GM21447 (cell line): ENCODE results near the gene PRKN.
A peak's percentile ranks its signal among the peaks of the same experiment; 100 is the strongest.

Experiments used
- ATAC-seq: cut with Tn5 transposase; IDR thresholded peaks from one replicate; pipeline ENCODE4 v1.9.1; 2021; ENCODE audit not compliant: unreplicated experiment

PRKN gene

DNA sequence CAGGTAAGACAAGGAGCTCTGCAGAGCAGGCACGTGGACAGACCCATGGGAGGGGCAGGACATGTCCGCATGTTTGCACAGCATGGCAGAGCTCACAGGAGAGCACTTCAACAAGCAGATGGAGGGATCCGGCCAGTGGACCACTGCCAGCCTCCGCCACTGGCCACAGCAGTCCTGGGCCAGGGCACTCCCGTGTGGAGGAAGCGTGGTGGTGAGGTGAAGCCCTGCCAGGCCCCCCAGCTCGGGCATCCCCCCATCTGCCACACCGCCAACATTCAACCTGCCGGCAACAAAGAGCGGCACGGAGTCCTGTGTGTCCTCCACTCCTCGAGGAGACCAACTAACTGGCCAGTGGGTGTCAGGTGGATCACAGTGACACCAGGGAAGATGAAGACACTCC, 1349.5 kb downstream of the PRKN start:
- no peak for ATAC-seq

DNA sequence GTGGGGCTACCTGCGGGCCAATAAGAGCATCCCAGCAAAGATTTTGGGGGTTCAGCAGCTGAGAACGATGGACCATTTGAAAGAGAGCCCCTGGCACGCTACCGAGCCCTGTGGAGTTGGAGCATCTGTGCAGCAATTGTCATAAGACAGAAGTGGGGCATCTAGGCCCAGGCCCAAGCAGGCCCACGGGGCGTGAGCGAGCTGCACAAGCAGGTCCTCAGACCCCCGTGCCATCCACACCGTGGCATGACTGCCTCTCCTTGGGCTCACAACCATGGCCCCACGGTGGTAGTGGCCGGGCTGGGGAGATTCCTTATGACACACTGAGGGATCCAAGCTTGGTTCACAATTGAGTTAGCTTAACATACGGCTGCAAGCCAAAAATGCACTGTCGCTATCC, 1350.5 kb downstream of the PRKN start:
- ATAC-seq, result no peak

DNA sequence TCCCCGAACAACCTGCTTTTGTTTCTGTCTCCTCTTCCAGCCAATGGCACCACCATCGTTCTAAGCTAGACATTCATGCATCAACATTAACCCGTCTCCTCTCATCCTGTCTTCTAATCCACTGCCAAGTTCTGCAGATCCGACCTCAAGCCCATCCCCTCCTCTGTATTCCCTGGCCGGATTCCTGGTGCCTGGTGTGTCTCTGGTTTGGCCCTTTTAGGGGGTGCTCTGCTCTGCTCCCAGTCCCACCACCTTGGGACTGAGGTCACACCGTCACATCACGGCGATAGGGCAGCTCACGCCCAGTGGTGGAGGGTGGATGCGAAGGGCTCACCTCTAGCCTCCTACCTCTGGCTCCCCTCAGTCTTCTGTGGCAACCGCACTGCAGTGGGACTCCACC, 1351.2 kb downstream of the PRKN start:
- no peak for ATAC-seq

DNA sequence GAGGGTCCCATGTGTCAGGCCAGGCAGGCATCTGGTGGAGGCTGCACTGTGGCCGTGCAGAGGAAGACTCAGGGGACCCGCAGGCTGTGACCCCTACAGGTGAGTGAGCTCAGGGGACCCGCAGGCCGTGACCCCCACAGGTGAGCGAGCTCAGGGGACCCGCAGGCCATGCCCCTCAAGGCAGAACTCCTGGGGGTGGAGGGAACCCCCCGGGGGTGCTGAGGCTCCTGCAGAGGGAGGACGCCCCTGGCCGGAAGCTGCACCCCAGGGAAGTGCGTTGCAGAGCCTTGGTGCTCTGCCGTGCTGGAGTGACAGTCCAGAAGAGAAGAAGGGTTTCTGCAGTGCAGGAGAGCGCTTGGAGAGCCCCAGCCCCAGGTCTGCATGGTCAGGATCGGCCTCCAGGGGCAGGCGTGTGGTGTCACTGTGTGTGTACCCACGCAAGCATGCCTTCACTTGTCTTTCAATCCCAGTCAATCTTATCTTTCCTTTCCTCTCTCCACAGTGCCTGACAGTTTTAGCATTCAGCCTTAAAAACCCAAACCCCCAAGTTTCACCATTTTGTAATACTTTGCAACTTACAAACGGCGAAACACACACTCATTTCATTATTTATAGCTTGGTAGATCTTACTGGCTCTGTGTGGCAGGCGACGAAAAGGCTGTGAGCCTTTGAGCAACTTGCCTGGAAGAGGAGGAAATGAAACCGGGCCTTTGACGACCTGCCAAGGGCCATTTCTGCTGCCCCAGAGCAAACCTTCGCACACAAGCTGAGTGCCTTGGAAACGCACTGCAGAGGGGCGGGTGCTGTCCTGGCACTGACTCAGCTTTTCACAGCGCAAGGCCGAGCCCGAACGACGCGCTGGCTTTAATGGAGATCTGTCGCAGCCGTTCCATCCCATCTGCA, 1352.3 kb downstream of the PRKN start:
- ATAC-seq, result no peak

DNA sequence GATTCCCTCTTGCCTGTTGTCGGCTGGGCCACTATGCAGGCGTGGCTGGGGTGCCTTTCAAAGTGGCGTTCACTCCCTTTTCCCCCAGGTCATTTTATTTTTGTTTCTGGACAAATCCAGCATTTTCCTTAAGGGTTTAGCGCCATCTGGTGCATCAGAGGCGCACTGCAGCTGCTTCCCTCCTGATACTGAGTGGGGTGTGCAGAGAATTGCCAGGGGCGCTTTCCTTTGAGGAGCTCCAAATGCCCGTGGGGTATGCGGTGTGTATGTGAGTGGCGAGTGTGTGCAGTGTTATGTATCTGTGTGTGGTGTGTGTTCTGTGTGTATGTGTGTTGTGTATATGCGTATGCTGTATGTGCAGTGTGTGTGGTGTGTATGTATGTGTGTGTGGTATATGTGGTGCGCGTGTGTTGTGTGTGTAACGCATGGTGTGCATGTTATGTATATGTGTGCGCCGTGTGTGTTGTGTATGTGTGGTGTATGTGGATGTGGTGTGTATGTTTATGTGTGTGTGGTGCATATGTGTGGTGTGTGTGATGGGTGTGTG, 1353.6 kb downstream of the PRKN start:
- ATAC-seq, result peak; percentile 35

DNA sequence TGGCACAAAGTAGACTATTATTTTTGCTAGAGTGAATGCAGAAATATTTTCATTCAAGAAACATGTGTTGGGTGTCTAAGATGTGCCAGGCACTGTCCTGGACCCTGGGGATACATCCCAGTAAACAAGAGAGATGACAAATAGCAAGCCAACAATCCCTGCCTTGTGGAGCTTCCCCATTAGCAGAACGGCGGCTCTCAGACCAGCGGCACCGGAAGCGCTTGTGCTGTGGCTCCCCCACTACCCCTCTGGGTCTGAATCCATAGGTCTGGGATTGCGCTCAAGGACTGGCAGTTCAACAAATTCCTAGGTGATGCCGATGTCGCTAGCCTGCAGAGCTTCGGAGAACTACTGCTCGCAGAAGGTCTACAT, 1355.2 kb downstream of the PRKN start:
- ATAC-seq, result no peak

DNA sequence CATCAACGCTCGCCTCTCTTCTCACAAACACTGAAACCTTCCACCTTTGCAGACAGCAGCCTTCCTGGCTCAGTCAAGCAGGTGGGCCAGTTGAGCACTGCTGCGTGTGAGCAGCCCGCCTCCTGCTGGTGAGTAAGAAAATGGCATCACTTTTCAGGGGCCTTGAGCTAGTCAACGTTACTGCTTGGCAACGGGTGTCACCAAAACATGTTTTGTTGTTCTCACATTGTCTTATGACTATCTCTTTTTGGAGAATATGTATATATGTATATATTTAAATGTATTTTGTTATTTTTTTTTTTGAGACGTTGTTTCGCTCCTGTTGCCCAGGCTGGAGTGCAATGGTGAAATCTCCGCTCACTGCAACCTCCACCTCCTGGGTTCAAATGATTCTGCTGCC, 1356.7 kb downstream of the PRKN start:
- peak; percentile 91 for ATAC-seq

DNA sequence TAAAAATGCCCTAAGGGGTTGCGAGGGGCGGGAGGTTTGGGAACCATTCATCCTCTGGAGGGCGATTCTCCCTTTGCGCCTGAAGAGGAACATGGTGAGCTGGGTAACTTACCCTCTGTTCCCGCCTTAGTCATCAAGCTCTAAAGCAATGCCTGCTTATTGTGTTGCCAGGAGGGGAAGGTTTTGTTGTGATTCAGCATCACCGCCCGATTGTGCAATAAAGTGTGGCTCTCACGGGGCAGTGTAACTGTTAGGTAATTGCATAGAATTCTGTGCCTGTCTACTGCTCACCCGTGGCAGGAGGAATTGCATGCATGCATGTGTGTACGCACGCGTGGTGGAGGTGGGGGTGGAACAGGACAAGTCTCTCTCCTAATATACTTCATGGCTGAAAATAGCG, 1358.2 kb downstream of the PRKN start:
- ATAC-seq, result no peak

DNA sequence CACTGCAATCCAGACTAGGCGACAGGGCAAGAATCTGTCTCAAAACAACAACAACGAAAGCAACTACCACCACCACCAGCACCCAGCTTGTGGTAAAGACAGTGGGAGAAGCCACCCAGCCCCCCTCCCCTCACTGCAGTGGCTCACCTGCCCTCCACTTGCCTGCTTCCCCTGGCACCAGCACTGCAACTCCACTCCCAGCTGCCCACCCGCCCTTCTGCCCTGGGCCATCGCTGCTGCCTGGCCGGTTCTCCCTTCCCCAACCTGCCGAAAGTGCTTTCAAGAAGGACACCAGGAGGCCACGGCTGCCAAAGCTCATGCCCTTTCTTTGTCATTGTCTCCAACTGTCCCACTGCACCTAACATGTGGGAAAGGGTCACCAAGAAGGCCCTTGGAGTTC, 1359.1 kb downstream of the PRKN start:
- ATAC-seq, result no peak

DNA sequence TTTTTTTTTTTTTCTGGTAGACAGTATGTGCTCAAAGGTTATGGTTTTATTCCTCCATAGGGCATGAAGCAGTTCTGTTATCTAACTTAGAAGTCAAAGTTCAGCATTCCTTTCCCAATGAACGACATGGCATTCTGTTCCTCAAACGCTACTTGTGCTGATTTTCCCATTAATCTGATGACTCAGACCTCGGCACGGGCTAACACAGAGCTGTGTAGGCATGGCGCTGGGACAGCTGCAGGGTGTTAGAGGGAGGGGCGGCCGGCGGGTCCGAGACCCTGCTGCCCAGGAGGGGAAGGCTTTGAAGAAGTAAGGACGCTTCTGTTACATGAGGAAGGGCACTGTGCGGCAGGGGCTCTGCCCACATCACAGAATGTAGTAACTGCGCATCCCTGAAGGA, 1360.1 kb downstream of the PRKN start:
- no peak for ATAC-seq

DNA sequence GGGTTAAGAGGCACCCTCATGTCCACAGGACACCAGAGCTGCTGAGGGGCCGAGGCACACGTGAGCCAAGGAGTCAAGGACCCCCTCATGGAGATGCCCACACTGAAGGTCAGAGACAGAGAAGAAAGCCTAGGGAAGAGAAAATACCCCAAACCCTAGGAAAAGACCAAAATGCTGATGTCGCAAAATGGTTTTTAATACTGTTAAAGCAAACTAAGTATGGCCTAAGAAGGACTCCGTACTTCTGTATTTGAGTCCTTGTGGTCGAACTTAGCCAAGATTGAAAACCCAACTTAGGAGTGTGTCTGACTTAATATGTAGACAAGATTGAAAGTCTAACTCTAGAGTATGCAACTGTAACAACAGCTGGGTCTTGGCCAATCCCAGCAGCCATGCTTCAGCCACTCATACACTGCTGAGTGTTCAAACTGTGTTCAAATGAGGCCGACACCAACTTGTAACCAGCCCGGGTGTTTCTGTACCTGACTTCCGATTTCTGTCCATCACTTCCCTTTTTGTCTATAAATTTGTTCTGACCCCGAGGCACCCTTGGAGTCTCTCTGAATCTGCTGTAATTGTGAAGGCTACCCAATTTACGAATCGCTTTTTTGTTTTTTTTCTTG, 1361.2 kb downstream of the PRKN start:
- ATAC-seq, result no peak

DNA sequence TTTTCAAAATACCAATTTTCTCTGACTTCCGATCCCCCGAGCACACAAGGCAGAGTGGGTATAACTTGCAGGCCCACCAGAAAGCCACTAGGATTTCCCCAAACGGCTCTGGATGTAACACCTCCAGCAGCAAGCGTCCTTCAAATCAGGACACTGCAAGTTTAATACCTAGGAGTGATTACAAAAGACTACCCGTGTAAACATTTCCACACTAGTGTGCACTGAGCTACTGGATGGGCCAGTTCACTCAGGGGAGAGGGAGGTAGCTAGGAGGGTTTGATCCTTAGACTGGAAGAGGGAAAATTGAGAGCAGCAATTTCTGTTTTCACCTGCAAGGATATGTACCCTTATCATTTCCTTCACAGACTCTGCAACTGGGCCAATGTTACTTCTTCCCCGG, 1361.9 kb downstream of the PRKN start:
- ATAC-seq, result no peak

DNA sequence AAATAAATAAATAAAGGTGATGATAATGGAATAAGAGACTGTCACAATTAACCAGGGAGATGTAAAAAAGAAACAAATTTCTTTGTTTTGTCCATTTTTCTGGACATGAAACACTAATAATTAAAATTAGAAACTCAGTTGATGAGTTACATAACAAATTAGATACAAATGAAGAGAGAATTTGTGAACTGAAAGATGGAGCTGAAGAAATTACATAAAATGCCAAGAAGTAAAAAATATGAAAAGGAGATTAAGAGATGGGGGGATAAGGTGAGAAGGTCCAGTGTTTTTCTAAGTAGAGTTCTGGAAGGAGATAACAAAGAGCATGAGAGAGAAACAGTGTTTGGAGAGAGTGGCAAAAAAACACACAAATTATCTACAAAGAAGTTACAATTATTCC, 1364.3 kb downstream of the PRKN start:
- no peak for ATAC-seq

DNA sequence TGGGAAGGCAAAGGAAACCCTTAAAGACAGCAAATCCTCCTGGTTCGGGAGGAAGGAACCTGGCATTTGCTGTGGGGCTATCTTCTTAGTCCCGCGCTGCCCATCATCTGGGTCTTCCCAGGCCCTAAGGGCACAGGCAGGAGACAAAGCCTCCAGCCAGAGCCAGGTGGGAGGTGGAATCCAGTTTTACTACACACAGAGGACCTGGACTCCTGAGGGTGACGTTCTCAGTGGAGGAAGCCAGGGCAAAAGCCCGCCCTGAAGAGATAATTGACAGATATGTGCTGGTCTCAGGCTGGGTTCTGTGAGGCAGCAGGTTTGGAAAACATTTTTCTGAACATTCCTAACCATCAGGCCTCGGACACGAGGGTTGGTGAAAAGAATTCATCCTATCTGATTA, 1365.3 kb downstream of the PRKN start:
- ATAC-seq, result no peak

DNA sequence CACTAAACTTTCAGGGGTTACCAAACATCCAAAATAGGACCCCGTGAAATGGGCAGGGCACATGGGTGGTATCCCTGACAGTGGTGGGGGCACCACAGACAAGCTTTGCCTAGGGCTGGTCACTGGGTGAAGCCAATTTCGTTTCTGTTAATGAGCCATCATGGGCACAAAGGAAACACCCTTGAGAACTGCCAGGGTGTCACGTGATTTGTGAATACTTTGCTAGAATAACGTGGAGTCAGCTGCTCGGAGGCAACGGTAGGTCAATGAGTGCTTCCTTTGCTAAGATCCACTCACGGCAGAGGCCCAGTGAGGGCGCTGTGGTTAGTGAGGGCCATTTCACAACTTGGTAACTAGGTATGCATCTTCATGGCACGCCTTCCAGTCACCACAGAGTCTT, 1366.0 kb downstream of the PRKN start:
- ATAC-seq, result no peak

DNA sequence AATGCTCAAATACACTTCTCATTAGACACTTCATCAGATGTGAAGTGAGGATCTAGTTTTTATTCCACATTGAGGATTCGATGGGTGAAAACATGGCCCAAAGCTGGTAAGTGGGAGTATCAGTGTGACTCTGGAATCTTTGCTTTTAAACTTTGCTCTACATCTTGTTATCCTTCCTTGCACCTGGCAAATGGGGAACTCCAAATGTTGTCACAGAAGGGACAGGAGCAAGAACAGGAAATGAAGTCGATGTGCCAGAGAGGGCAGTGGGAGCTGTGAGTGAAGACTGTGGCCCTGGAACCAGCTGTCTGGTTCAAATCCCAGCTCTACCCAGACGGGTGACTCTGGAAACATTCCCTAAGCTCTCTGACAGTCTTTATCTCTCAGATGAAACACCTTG, 1367.0 kb downstream of the PRKN start:
- ATAC-seq, result no peak

DNA sequence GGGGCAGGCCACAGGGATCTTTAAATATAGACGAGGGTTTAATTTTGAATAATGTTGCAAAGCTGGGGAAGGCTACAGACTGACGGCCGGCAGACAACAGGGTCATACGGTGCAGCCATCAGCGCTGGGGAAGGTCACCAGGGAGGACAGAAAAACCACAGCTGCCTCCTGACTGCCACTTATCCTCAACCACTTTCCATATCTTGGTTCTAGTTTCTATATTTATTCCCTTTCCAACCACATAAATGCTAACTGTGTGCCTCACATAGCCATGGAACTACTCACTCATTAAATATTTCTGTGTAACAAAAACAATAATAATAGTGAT, 1368.0 kb downstream of the PRKN start:
- ATAC-seq, result no peak

DNA sequence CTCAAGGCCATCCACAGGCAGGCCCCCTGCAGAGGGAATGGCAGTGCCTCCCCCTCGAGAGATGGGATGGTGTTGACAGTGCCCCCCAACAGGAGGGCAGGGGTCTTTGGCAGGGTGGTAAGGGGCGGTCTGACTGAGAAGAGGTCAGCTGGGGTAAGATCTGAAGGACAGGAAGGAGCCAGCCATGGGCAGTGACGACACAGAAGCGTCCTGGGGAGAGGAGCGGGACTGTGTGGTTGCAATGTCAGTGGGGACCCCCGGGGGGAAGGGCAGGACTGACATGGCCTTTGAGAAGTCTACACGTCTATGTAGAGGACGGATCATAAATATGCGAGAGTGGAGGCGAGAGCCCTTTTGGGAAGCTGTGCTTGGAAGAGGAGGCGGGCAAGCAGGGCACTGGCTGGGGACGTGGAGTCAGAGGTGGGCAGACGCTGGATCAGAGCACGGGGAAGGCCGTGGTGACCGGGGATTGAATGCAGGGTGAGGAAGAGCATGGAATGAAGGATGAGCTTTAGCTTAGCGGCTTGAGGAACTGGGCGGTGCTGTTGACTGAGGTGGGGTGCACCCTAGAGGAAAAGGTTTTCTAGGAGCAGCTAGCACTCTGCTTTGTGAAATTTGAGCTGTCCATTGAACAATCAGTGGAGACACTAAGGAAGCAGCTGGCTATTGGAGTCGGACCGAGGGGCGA, 1371.3 kb downstream of the PRKN start:
- ATAC-seq, result no peak

DNA sequence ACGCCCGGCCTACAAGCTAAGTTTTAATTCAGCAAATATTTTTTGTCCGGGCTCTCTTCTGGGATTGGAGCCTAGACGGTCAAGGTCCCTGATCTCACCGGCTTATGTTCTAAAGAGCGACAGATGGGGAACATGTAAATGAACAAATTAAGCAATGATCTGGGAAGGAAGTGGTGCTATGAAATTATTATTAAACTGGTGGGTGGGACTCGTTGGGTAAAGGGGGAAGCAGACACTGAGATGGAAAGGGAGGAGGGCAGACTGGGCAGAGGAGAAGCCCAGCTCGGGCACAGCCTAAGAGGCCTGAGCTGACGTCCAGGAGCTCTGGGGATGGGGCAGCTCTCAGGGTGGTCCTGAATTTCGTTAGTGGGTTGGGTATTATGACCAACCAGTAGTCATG, 1371.9 kb downstream of the PRKN start:
- ATAC-seq, result no peak

DNA sequence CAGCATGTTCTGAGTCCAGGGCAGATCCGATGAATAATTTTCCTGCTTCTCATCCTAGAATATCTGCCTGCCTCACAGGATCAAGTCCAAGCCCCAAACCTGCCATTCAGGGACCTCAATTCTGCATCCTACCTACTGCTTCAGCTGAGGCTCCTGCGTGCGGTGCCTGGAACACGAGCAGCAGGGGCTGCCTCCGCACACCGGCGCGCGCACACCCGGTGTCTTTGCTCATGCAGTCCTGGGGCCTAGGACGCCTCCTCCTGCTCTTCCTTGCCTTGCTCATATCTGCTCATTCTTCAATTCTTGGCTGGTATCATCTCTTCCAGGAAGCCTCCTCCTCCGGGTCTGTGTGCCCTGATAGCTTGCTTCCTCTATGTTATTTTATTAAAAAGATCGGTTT, 1372.6 kb downstream of the PRKN start:
- no peak for ATAC-seq

DNA sequence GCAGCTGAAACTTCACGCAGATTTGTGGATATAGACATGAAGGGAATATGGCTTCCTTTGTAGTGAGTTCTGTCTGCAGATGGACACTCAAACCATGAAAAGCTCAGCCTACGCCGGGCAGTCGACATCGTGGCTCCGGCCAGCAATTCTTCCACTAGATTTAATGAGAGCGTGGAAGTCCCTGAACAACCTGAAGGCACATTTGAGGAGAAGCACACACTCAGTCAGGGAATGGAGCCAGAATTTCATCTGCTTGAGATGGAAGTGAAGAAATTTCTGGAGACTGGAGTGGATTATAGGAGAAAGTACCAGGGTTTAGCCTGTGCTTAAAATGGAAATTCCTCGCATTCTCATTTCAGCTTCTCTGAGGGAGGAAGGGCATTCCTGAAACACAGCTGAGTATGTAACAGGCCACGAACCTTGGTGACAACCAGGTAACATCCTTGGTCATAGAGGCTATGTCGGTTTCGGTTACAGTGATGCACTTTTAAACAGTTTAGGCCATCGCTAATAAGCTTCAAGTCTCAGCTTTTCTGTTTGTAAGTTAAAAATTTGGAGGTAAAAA, 1373.2 kb downstream of the PRKN start:
- ATAC-seq, result no peak

DNA sequence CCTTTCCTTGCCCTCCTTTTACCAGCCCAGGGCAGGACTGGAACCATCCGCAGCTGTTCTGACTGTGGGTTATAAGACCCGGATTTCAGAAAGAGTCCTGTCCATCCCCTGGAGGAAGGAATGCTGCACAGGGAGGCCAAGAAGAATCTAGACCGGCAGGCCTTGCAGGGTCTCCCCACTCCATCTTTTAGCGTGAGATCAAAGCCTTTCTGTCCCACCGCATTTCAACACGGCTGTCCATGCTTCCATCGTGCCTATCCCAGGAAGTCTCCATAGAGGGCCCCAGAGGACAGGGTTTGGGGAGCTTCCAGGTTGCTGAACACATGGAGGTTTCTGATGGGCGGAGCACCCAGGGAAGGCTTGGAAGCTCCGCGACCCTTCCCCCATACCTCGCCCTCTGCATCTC, 1374.4 kb downstream of the PRKN start:
- no peak for ATAC-seq
